Esophagus squamous epithelium (tissue), 5 donors: ENCODE results near the gene HOXA11. TPM values are rescaled to one million over a fixed set of nuclear protein-coding genes. Genes with fewer than 3 reads are reported as not detected.

ENCODE experiments used
- DNase-seq: peaks from one replicate; lab custom pipeline; 2025; lab: John Stamatoyannopoulos, UW
- H3K27ac ChIP-seq, 4 donors: fragments of 200-600 bp; sonication (generic); one replicate each; pipeline ENCODE4 v1.5.1; 2016 to 2019; ENCODE audit warnings: mild to moderate bottlenecking in 1 of 4
- H3K27me3 ChIP-seq, 4 donors: fragments of 200-600 bp; sonication (generic); 1 replicate in 3 of 4; 2 replicates in 1 of 4; pipeline versions ENCODE4 v1.5.1 to v1.6.0; 2017 to 2021; ENCODE audit warnings: antibody characterized with exemption in 1 of 4
- H3K36me3 ChIP-seq, 3 donors: fragments of 200-600 bp; sonication (generic); one replicate each; pipeline ENCODE4 v1.5.1; 2016 to 2019
- H3K4me1 ChIP-seq, 3 donors: fragments of 200-600 bp; sonication (generic); one replicate each; pipeline ENCODE4 v1.5.1; 2017 to 2019
- H3K4me3 ChIP-seq, 4 donors: fragments of 200-600 bp; sonication (generic); 1 replicate in 3 of 4; 2 replicates in 1 of 4; pipeline ENCODE4 v1.5.1; 2016 to 2019; ENCODE audit warnings: mild to moderate bottlenecking in 2 of 4, moderate library complexity in 1 of 4
- H3K9me3 ChIP-seq, 3 donors: fragments of 200-600 bp; sonication (generic); one replicate each; pipeline ENCODE4 v1.5.1; 2016 to 2019
- POLR2A ChIP-seq, 4 donors: fragments of 450-650 bp; IDR thresholded peaks; one replicate each; pipeline ENCODE4 v1.6.1; 2017; ENCODE audit warnings: antibody characterized with exemption in 4 of 4, mild to moderate bottlenecking in 4 of 4, moderate library complexity in 3 of 4
- WGBS, 2 donors: methylation state at CpG; one replicate each; pipeline ENCODE4 v1.1.5; 2018; 5-methylcytosine and 5-hydroxymethylcytosine counted together
- intact Hi-C: fragments of 100-400 bp; cut with DNase I; formaldehyde crosslinking; loops from one replicate; pipeline ENCODE4 v1.15.0; 2022
- total RNA-seq, 4 donors: library from RNA; depleted of rRNA; stranded (reverse); fragments of >200 nt; gene quantifications; one replicate each; pipeline ENCODE4 v1.1.0, GENCODE V29; 2016
- TF ChIP-seq, protein P1 (sequence below), 6 experiments: fragments of 450-650 bp in 4 of 6; fragments of 200-600 bp in 2 of 6; sonication (generic) in 2 of 6; IDR thresholded peaks; one replicate each; pipeline ENCODE4 v1.5.1; 2016 to 2019; ENCODE audit warnings: antibody characterized with exemption in 6 of 6, mild to moderate bottlenecking in 4 of 6, moderate library complexity in 4 of 6
- donor health status: DM: yes; HTN: yes; CAD: no.

HOXA11 gene
- total RNA-seq, 4 donors from 2014 or later: not detected

DNA sequence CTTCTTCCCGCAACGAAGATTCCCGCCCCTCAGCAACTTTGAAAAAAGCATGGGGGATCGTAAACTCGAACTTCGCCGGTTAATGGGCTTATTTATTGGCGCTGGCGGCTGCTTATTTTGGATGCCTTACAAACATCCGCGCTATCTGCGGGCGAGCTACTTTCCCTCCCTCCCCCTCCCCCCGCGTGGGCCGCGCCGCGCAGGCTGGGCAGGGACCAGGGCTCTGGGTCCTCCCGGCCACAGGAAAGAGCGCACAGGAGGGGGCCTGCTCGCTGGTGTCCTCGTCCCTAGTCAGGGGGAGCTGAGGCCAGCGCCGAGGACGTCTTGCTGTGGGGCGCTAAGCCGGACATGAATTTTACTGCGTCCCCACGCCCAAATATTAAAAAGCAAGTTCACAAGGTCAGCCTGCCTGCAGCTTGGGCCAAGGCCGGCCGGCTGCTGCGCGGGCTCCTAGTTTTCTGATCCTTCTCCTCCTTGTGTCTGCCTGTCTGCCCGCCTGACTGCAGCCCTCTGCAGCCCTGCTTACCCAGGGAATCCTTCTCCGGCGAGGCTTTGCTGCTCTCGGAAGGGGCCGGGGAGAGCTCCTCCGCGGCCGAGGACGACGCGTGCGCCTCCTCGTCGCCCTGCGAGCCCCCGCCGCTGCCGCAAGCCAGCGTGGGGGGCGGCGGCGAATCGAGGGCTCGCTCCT lies 12.1 kb downstream of the HOXA11 start:
- Histone ChIP-seq H3K9me3 (no peaks in the 10 kb centered on the region), H3K36me3 (no peaks in the 10 kb centered on the region), H3K27ac (no peak overlapping the region), H3K4me3 (peak overlapping the region; percentile 19 to 70 (median 46)), H3K4me1 (peaks cover 29 to 57% (median 34%) of the 10 kb centered on the region in 3 donors), H3K27me3 (peaks cover 54 to 100% (median 70%) of the 10 kb centered on the region in 4 donors)
- no peak for DNase-seq
- TF ChIP-seq POLR2A (IDR thresholded peaks at IDR 0.05): no peak
- TF ChIP-seq, protein P1, sequence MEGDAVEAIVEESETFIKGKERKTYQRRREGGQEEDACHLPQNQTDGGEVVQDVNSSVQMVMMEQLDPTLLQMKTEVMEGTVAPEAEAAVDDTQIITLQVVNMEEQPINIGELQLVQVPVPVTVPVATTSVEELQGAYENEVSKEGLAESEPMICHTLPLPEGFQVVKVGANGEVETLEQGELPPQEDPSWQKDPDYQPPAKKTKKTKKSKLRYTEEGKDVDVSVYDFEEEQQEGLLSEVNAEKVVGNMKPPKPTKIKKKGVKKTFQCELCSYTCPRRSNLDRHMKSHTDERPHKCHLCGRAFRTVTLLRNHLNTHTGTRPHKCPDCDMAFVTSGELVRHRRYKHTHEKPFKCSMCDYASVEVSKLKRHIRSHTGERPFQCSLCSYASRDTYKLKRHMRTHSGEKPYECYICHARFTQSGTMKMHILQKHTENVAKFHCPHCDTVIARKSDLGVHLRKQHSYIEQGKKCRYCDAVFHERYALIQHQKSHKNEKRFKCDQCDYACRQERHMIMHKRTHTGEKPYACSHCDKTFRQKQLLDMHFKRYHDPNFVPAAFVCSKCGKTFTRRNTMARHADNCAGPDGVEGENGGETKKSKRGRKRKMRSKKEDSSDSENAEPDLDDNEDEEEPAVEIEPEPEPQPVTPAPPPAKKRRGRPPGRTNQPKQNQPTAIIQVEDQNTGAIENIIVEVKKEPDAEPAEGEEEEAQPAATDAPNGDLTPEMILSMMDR (IDR thresholded peaks at IDR 0.05): no peak
- 7 to 17% methylated on average over 11 to 17 of the region's 58 CpGs for WGBS, 2 donors
- intact Hi-C loops: no loop called here

DNA sequence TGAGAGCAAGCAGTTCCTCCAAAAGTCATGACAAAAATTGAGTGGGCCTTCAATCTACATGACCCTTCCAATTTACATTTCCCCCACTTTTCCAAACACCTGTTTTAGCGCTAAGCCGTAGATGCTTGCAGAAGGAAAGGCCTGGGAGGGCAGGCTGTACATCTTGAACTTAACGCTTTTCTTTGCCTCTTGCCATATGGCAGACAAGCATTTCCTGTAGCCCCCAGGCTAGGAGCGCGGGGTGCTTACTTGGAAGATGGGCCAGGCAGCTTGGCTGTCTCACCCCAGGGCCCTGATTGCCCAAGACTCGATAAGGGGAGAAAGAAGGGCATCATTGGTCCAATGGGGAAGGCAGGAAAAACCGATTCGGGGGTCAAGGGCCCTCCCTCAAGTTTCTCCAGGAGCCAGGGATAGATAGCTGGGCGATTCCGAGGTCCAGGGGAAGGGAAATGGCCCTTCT lies 12.7 kb downstream of the HOXA11 start:
- H3K9me3 ChIP-seq: no peaks in the 10 kb centered on the region
- no peak for DNase-seq
- intact Hi-C loops: no loop called here
- peaks cover 29 to 57% (median 34%) of the 10 kb centered on the region in 3 donors for H3K4me1 ChIP-seq
- no peaks in the 10 kb centered on the region for H3K36me3 ChIP-seq
- 0 to 38% methylated on average over 4 to 6 of the region's 10 CpGs for WGBS, 2 donors
- peak overlapping the region in 1 of 4 donors; percentile 70 for H3K4me3 ChIP-seq
- no peak for TF ChIP-seq POLR2A (IDR thresholded peaks at IDR 0.05)
- TF ChIP-seq, protein P1 (IDR thresholded peaks at IDR 0.05): no peak
- peaks cover 54 to 100% (median 77%) of the 10 kb centered on the region in 4 donors for H3K27me3 ChIP-seq
- no peak overlapping the region for H3K27ac ChIP-seq

DNA sequence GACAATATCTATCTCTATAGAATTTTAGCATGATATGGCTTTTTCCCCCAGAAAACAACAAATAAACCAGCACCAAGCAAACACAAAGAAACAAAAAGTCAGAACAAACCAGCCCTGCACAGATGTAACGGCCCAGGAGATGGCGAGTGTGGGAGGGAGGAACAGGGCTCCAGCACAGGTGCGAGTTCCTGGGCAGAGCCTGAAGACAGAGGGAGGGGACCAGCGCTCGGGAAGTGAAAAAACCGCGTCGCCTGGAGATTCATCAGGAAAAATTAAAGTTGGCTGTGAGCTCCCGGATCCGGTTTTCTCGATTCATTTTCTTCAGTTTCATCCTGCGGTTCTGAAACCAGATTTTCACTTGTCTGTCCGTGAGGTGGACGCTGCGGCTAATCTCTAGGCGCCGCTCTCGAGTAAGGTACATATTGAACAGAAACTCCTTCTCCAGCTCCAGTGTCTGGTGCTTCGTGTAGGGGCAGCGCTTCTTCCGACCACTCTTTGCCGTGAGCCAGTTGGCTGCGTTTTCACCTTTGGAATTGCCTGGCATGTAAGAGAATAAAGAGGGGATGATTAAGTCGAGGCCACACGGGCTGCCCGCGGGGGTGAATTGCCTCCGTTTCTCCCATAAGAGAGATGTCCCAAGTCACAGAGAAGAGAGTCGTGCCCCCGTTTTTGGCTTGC lies 13.3 kb downstream of the HOXA11 start:
- Histone ChIP-seq H3K27me3 (peaks cover 54 to 100% (median 82%) of the 10 kb centered on the region in 4 donors), H3K4me3 (peak overlapping the region in 1 of 4 donors; percentile 12), H3K4me1 (peaks cover 29 to 62% (median 34%) of the 10 kb centered on the region in 3 donors), H3K36me3 (no peaks in the 10 kb centered on the region), H3K9me3 (no peaks in the 10 kb centered on the region), H3K27ac (no peak overlapping the region)
- WGBS, 2 donors: 3 to 7% methylated on average over 19 to 29 of the region's 30 CpGs
- TF ChIP-seq POLR2A (IDR thresholded peaks at IDR 0.05): no peak
- TF ChIP-seq, protein P1 (IDR thresholded peaks at IDR 0.05): no peak
- DNase-seq: no peak
- intact Hi-C loops: no loop called here

DNA sequence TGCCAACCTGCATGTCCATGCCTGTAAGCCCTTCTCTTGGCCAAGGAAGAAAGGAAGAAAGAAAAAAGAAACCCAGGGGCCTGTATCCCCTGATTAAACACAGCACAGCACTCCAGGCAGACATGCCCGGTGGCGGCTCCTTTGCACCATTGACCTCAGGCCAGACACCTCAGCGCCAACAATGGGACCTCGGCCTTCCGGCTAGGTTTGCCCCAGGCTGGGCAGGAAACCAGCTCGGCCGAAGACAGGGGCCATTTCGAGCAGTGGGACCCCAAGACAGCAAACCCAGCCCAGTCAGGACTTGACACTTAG lies 13.8 kb downstream of the HOXA11 start:
- WGBS, 2 donors: 11 to 17% methylated on average over 2 to 4 of the region's 8 CpGs
- no peak overlapping the region for H3K4me3 ChIP-seq
- no peaks in the 10 kb centered on the region for H3K9me3 ChIP-seq
- DNase-seq: no peak
- no peak overlapping the region for H3K27ac ChIP-seq
- intact Hi-C loops: no loop called here
- H3K27me3 ChIP-seq: peaks cover 57 to 100% (median 84%) of the 10 kb centered on the region in 4 donors
- no peak for TF ChIP-seq POLR2A (IDR thresholded peaks at IDR 0.05)
- TF ChIP-seq, protein P1 (IDR thresholded peaks at IDR 0.05): no peak
- H3K4me1 ChIP-seq: peaks cover 29 to 67% (median 37%) of the 10 kb centered on the region in 3 donors
- H3K36me3 ChIP-seq: no peaks in the 10 kb centered on the region
